Measurements from ENCODE around the gene FBXL5. TPM values are rescaled to one million over a fixed set of nuclear protein-coding genes. Genes with fewer than 3 reads are reported as not detected.

Gene FBXL5
- total RNA-seq, 3 donors from 2014 or later: 44.8 to 104 (median 60.4) TPM

GRCh38 chr4:15676039-15676438, 20.9 kb upstream of the FBXL5 start:
- ATAC-seq (no peak), DNase-seq (no peak)
- Histone ChIP-seq H3K36me3 (ENCODE audit: low read depth) (no peaks in the 10 kb centered on the region), H3K4me1 (ENCODE audit: low read depth) (no peaks in the 10 kb centered on the region), H3K4me3 (no peak overlapping the region), H3K9me3 (no peaks in the 10 kb centered on the region)
- no peak for TF ChIP-seq CTCF (IDR thresholded peaks at IDR 0.05)
- intact Hi-C loops (cut with DNase I, micrococcal nuclease): no loop called here

- ATAC-seq: no peak
- intact Hi-C loops (cut with DNase I, micrococcal nuclease): no loop called here
Measured at GRCh38 chr4:15675356-15675755, 20.2 kb upstream of the FBXL5 start.

DNA sequence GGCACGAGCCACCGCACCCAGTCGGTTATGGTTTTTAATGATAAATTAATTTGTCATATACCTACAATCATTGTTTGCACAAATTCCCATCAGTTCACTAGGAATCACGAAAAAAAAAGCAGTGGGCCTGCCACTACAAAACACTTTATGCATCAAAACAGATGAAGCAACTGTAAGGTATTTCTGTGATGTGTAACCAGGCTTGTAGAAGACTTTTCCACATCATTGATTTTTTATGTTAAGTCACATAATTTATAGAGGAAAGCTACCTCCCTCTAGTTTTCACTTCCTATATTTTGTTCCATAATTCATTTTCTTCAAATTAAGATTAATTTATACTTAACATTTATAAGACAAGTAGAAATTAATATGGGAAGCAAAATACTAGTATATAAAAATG, 19.8 kb upstream of the FBXL5 start:
- no peak for TF ChIP-seq CTCF (IDR thresholded peaks at IDR 0.05)
- Histone ChIP-seq H3K9me3 (no peaks in the 10 kb centered on the region), H3K4me3 (no peak overlapping the region), H3K4me1 (ENCODE audit: low read depth) (no peaks in the 10 kb centered on the region), H3K36me3 (ENCODE audit: low read depth) (no peaks in the 10 kb centered on the region)
- DNase-seq (no peak), ATAC-seq (no peak)
- intact Hi-C loops (cut with DNase I, micrococcal nuclease): no loop called here

More at GRCh38 chr4:15675356-15675755, 20.2 kb upstream of the FBXL5 start:
- no peak for DNase-seq
- Histone ChIP-seq H3K4me1 (ENCODE audit: low read depth) (no peaks in the 10 kb centered on the region), H3K9me3 (no peaks in the 10 kb centered on the region), H3K4me3 (no peak overlapping the region), H3K36me3 (ENCODE audit: low read depth) (no peaks in the 10 kb centered on the region)
- TF ChIP-seq CTCF (IDR thresholded peaks at IDR 0.05): no peak

DNA sequence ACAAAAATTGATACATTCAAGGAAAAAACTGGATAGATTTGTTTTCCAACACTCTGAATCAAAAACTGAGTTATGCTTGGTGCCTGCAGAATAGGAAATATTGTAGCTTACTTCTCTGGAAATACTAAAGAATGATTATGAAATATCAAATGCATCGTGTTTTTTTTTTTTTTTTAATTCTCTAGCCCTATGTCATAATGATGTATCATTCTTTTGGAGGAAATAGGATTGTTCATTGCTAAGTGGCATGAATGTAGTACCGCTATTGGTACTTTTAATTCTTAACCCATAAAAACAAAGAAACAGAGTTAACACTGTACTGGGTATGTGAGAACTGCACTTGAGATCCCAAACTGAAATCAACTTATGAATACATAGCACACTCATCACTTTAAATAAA, 18.9 kb upstream of the FBXL5 start:
- no peaks in the 10 kb centered on the region for H3K9me3 ChIP-seq
- ATAC-seq: no peak
- no peak overlapping the region for H3K4me3 ChIP-seq
- H3K4me1 ChIP-seq (ENCODE audit: low read depth): no peaks in the 10 kb centered on the region
- DNase-seq: no peak
- TF ChIP-seq CTCF (IDR thresholded peaks at IDR 0.05): no peak
- intact Hi-C loops (cut with DNase I, micrococcal nuclease): no loop called here
- H3K36me3 ChIP-seq (ENCODE audit: low read depth): no peaks in the 10 kb centered on the region

- no peak for ATAC-seq
- intact Hi-C loops (cut with DNase I, micrococcal nuclease): no loop called here
- no peaks in the 10 kb centered on the region for H3K36me3 ChIP-seq (ENCODE audit: low read depth)
- H3K4me3 ChIP-seq: no peak overlapping the region
- TF ChIP-seq CTCF (IDR thresholded peaks at IDR 0.05): no peak
- no peak for DNase-seq
- H3K9me3 ChIP-seq: no peaks in the 10 kb centered on the region
- H3K4me1 ChIP-seq (ENCODE audit: low read depth): no peaks in the 10 kb centered on the region
Measured at GRCh38 chr4:15673337-15673736, 18.2 kb upstream of the FBXL5 start.

- Histone ChIP-seq H3K4me1 (ENCODE audit: low read depth) (no peaks in the 10 kb centered on the region), H3K36me3 (ENCODE audit: low read depth) (no peaks in the 10 kb centered on the region), H3K9me3 (no peaks in the 10 kb centered on the region), H3K4me3 (no peak overlapping the region)
- no peak for ATAC-seq
- DNase-seq: no peak
- intact Hi-C loops (cut with DNase I, micrococcal nuclease): no loop called here
- TF ChIP-seq CTCF (IDR thresholded peaks at IDR 0.05): no peak
Measured at GRCh38 chr4:15672101-15672500, 16.9 kb upstream of the FBXL5 start.

Data from mucosa of descending colon (tissue), 3 donors.